ENCODE data around the gene KCNIP2. TPM values are rescaled to one million over a fixed set of nuclear protein-coding genes. Genes with fewer than 3 reads are reported as not detected.

Gene KCNIP2
- total and polyA plus RNA-seq, 2 of the 4 experiments (the other 2 are of a cell fraction), result under 0.01 to 0.87 TPM

GRCh38 chr10:101782811-101783735 is 60.5 kb downstream of the KCNIP2 start, which contains the start of gene NPM3 (continued):
- TF ChIP-seq RCOR1 (IDR thresholded peaks at IDR 0.05; ENCODE audit: insufficient replicate concordance, low read length), result no peak
- TF ChIP-seq BHLHE40 (IDR thresholded peaks at IDR 0.05; ENCODE audit: low read depth, low read length), result peak; percentile 51; the same call in 1 of the 2 replicates
- no peak for TF ChIP-seq CEBPB (IDR thresholded peaks at IDR 0.05; ENCODE audit: low read depth, low read length)
- no peak for TF ChIP-seq RAD21 (IDR thresholded peaks at IDR 0.05; ENCODE audit: low read length)

Data from IMR-90 (cell line).